OCI-LY7 (cell line): ENCODE results near the gene JAZF1. TPM values are rescaled to one million over a fixed set of nuclear protein-coding genes. Genes with fewer than 3 reads are reported as not detected.

Experiments used
- BruUV-seq: library from RNA; stranded (reverse); fragments of 400-500 nt; replicated peaks from 2 replicates; lab custom pipeline; 2021; lab: Mats Ljungman, UMichigan
- CTCF ChIA-PET: fragments of 300-600 bp; sonication (Branson Sonifier 250); formaldehyde crosslinking; loops from one replicate; lab custom pipeline; 2022; ENCODE audit warnings: antibody characterized with exemption; ENCODE audit not compliant: unreplicated experiment; lab: Charles Lee
- POLR2A ChIA-PET: fragments of 300-600 bp; sonication (Branson Sonifier 250); formaldehyde crosslinking; loops from one replicate; lab custom pipeline; 2022; ENCODE audit warnings: antibody characterized with exemption; lab: Charles Lee
- DNase-seq: peaks from one replicate; pipeline ENCODE4 v3.0.0-alpha.2; 2015; ENCODE audit warnings: low spot score
- H2AFZ ChIP-seq: fragments of 200-600 bp; sonication (generic), shearing (Covaris generic); 2 replicates; pipeline ENCODE4 v1.6.1; 2014; ENCODE audit warnings: mild to moderate bottlenecking, antibody characterized with exemption, low read length, moderate library complexity
- H3K27ac ChIP-seq: fragments of 200-600 bp; sonication (generic); 2 replicates; pipeline ENCODE4 v1.5.1; 2014; ENCODE audit warnings: mixed run types, low read depth, mild to moderate bottlenecking, moderate library complexity, low read length, inconsistent platforms; ENCODE audit not compliant: poor library complexity, severe bottlenecking
- H3K36me3 ChIP-seq: fragments of 200-600 bp; sonication (generic); 2 replicates; pipeline ENCODE4 v1.6.1; 2014; ENCODE audit warnings: mild to moderate bottlenecking, antibody characterized with exemption, low read length, moderate library complexity, mixed read lengths; ENCODE audit not compliant: insufficient read depth
- H3K4me1 ChIP-seq: fragments of 200-600 bp; sonication (generic); 2 replicates; pipeline ENCODE4 v1.5.1; 2014; ENCODE audit warnings: mild to moderate bottlenecking, low read length; ENCODE audit not compliant: insufficient read depth, poor library complexity, severe bottlenecking
- H3K4me2 ChIP-seq: fragments of 200-600 bp; sonication (generic); 2 replicates; pipeline ENCODE4 v1.6.1; 2014; ENCODE audit warnings: mild to moderate bottlenecking, low read length
- H3K4me3 ChIP-seq: fragments of 200-600 bp; sonication (generic); 2 replicates; pipeline ENCODE4 v1.5.1; 2014; ENCODE audit warnings: mild to moderate bottlenecking, low read depth, low read length; ENCODE audit not compliant: poor library complexity, severe bottlenecking
- H3K79me2 ChIP-seq: fragments of 200-600 bp; sonication (generic); 2 replicates; pipeline ENCODE4 v1.6.1; 2016; ENCODE audit warnings: low read depth, mild to moderate bottlenecking, low read length, moderate library complexity, mixed read lengths; ENCODE audit not compliant: insufficient read depth
- H3K9me2 ChIP-seq: fragments of 200-600 bp; sonication (generic); 2 replicates; pipeline ENCODE4 v1.6.1; 2016; ENCODE audit warnings: mild to moderate bottlenecking, low read length, mixed read lengths; ENCODE audit not compliant: insufficient read depth
- H3K9me3 ChIP-seq: fragments of 200-600 bp; sonication (generic); 2 replicates; pipeline ENCODE4 v1.6.1; 2014; ENCODE audit warnings: mild to moderate bottlenecking, mixed run types, low read length, mixed read lengths
- H4K20me1 ChIP-seq: fragments of 200-600 bp; sonication (generic); 2 replicates; pipeline ENCODE4 v1.6.1; 2014; ENCODE audit warnings: mild to moderate bottlenecking, antibody characterized with exemption, low read length, moderate library complexity, mixed read lengths; ENCODE audit not compliant: insufficient read depth
- CTCF ChIP-seq: fragments of 200-600 bp; sonication (generic); conservative IDR thresholded peaks from 2 replicates; pipeline ENCODE4 v1.5.1; 2014; ENCODE audit warnings: mild to moderate bottlenecking, antibody characterized with exemption, low read length, moderate library complexity, mixed read lengths
- EZH2phosphoT487 ChIP-seq: fragments of 200-600 bp; sonication (generic); IDR thresholded peaks from 2 replicates; pipeline ENCODE4 v1.6.1; 2018; ENCODE audit warnings: low read depth, borderline replicate concordance, mild to moderate bottlenecking, mixed run types, antibody characterized with exemption, low read length, moderate library complexity, mixed read lengths
- intact Hi-C: fragments of 100-400 bp; cut with micrococcal nuclease; formaldehyde crosslinking; loops from one replicate; pipeline ENCODE4 v1.10.0; 2022; ENCODE audit not compliant: unreplicated experiment
- total RNA-seq, 2 experiments: library from RNA; depleted of rRNA in 1 of 2; stranded (reverse); fragments of >200 nt in 1 of 2; shearing (Covaris generic) in 1 of 2; gene quantifications; 2 replicates each; pipeline ENCODE4 v1.2.3, GENCODE V29; 2014 to 2022

Gene JAZF1
- total RNA-seq, 2 experiments from 2014 or later: 6.3 to 25.0 TPM

- H3K4me3 ChIP-seq: no peak overlapping the region
- no peak overlapping the region for H2AFZ ChIP-seq
- H4K20me1 ChIP-seq: no peaks in the 10 kb centered on the region
- no peak overlapping the region for H3K4me2 ChIP-seq
- BruUV-seq: no TSS peak
- TF ChIP-seq CTCF (no peak), EZH2phosphoT487 (no peak)
- POLR2A ChIA-PET: interaction anchor here (0.5 kb wide), 1 partner anchor 52 kb away, joined by 3 read pairs; no protein-coding TSS in a partner anchor
- H3K27ac ChIP-seq: no peak overlapping the region
- H3K9me2 ChIP-seq: no peaks in the 10 kb centered on the region
- no peaks in the 10 kb centered on the region for H3K36me3 ChIP-seq
- no peak for DNase-seq
- H3K79me2 ChIP-seq: no peaks in the 10 kb centered on the region
- H3K9me3 ChIP-seq: no peaks in the 10 kb centered on the region
- H3K4me1 ChIP-seq: no peaks in the 10 kb centered on the region
- intact Hi-C loops: no loop called here
- CTCF ChIA-PET: no interaction called here
Measured at GRCh38 chr7:27866828-27867672, 313.5 kb downstream of the JAZF1 start.

GRCh38 chr7:27866256-27866655 is 314.3 kb downstream of the JAZF1 start:
- no peak for DNase-seq
- H3K4me1 ChIP-seq: no peaks in the 10 kb centered on the region
- no peaks in the 10 kb centered on the region for H3K36me3 ChIP-seq
- no TSS peak for BruUV-seq
- no peak overlapping the region for H2AFZ ChIP-seq
- H3K9me2 ChIP-seq: no peaks in the 10 kb centered on the region
- no peaks in the 10 kb centered on the region for H3K9me3 ChIP-seq
- no peak overlapping the region for H3K4me2 ChIP-seq
- no peaks in the 10 kb centered on the region for H4K20me1 ChIP-seq
- TF ChIP-seq CTCF: no peak
- no peak for TF ChIP-seq EZH2phosphoT487
- POLR2A ChIA-PET: interaction anchor here (0.7 kb wide), 1 partner anchor 203 kb away, joined by 3 read pairs; the partner anchor contains the start of gene HIBADH
- intact Hi-C loops: no loop called here
- H3K4me3 ChIP-seq: no peak overlapping the region
- CTCF ChIA-PET: no interaction called here
- H3K79me2 ChIP-seq: no peaks in the 10 kb centered on the region
- H3K27ac ChIP-seq: no peak overlapping the region

DNA sequence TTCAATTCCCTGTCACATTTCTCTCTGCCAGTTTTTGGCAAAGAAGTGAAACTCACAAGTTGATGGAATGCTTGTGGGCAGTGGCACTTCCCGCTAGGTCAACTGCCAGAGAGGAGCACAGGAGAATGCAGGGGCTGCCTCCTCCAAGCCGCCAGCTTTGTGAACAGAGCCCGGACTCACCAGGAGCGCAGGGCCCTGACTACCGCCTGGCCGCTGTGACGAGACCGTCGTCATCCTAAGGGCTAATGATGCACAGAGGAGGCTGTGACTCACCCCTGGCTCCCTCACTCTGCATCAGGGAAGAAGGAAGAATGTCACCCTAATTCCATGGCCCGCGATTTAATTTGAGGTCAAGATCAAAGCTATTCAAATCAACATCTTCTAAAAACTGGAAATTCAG is 316.7 kb downstream of the JAZF1 start:
- no peak overlapping the region for H3K27ac ChIP-seq
- no peaks in the 10 kb centered on the region for H3K4me1 ChIP-seq
- no peaks in the 10 kb centered on the region for H3K9me2 ChIP-seq
- no peaks in the 10 kb centered on the region for H3K9me3 ChIP-seq
- no peak overlapping the region for H3K4me2 ChIP-seq
- intact Hi-C loops: no loop called here
- H3K4me3 ChIP-seq: no peak overlapping the region
- DNase-seq: no peak
- H4K20me1 ChIP-seq: no peaks in the 10 kb centered on the region
- TF ChIP-seq EZH2phosphoT487 (no peak), CTCF (no peak)
- ChIA-PET POLR2A (no interaction called here), CTCF (no interaction called here)
- BruUV-seq: no TSS peak
- H3K79me2 ChIP-seq: no peaks in the 10 kb centered on the region
- H3K36me3 ChIP-seq: no peaks in the 10 kb centered on the region
- H2AFZ ChIP-seq: no peak overlapping the region
